Renal cortex interstitium (tissue), 11 donors: Measurements from ENCODE around the gene ACOXL. TPM values are rescaled to one million over a fixed set of nuclear protein-coding genes. Genes with fewer than 3 reads are reported as not detected.

Experiments
- DNase-seq, 11 donors: peaks; one replicate each; pipeline ENCODE4 v3.0.0-alpha.2; 2013; ENCODE audit warnings: low read depth in 9 of 11, low spot score in 4 of 11; ENCODE audit errors: extremely low read depth in 1 of 11
- polyA plus RNA-seq, 3 donors: library from polyadenylated mRNA; unstranded; fragments of 120-200 nt; gene quantifications; one replicate each; pipeline ENCODE4 v1.2.1, GENCODE V29; 2013; ENCODE audit not compliant: insufficient read length in 3 of 3

The ACOXL gene
- polyA plus RNA-seq, 3 donors, result 0.69 to 0.83 (median 0.73) TPM

DNA sequence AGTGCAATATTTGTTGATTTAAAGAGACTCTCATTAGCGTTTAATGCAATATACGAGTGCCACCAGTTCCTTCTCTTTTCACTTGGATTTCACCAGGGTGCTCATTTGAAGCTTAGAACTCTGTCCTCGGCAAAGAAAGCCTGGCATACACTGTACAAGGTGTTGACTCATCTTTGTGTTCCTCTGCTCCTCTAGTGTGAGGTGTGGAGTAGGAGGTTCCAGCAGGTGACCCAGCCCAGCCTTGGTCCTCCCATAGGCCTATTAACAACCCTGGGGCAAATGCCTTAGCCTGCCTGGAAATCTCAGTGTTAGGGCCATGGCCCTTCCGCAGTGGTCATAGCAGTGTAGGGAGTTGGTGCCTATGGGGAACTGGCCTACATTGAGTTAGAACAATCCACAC, 408.4 kb downstream of the ACOXL start:
- no peak for DNase-seq

DNA sequence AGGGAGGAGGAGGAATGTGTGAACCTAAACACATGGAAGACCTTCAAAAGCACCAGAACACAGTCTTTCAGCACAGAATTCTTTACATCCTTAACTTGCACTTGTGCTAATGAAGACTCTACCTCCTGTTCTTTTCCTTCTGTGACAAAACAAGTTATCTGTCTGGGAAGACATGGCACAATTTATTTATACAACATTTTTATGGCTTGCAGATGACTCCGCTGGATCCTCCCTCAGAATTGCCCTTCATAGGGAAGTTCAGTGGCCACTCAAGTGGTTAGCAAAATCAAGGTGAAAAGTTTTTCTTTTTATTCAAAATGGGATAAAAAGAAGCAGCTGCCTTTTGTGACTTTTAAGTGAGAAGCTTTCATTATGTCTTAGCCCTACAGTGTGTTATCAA, 409.7 kb downstream of the ACOXL start:
- no peak for DNase-seq

DNA sequence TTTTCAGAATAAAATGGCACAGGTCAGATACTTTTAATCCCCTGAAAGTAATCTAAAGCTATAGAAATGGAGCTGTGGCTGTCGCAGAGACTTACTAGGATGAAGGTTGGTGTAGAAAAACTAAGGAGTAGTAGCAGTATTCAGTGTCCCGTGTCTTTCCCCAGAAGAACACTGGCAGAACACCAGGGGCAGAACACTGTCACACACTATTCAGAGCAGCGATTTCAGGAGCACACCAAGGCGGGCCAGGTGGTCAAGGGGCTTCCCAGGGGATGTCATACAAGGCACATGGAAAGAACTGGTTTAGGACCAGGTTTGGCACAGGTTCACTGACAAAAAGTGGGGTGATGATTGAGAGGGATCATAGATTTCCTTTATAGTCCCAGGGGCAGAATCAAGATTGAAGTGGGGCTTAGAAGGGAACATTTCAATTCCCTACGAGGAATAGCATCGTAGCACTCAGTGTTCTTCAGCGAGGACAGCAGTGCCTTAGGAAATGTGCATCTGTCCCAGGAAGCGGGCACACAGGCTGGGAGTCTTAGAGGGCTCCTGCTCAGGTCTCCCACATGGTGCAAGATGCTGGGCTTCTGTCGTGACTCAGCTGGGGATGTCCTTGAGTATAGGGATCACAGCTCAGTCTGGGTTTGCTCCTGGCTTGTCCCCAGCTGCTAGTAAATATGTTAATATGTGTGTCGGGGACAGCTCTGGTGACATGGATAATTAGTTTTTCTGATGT, 410.9 kb downstream of the ACOXL start:
- no peak for DNase-seq

DNA sequence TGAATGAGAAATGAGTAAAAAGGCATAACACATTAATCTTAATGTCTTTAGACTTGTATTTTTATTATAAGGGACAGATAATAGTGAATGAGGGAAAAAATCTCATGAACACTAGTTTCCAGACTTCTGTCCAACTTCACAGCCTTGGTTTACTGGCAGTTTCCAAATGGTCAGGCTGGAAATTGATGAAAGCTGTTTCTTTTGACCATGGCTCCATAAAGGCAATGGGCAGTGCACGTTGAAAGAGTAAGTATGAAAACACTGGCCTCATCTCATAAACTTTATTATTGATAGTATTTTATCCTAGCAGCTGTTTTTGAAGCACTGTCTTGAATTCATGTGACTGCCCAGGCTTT, 411.4 kb downstream of the ACOXL start:
- DNase-seq, result no peak

DNA sequence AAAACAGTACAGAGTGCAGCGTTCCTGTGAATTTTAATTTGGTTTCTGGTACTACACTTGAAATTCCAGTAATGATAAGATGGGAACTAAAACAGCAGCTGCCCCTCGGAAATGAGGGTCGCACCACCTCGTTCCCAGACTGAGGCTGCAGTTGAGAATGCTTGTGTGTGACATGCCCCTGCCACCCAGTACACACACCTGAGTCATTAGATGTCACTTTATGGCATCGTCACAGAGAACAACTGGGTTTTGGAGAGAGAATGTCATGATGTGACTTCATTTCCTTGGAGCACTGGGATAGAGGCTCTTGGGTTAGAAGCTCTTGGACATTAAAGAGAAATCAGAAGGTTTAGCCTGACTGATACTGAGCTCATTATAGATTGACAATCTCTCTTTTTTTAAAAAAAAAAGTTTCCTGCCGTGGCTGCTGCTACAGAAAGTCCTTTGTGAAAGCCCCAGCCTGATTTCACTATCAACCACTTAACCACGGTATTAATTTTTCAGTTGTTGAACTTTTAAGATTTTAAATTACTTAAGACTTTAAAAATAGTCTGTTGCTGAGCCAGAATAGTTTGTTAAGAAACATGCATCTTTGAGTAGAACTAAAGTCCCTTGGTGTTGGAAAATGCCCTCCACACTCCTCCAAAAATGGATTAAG, 412.9 kb downstream of the ACOXL start:
- no peak for DNase-seq

DNA sequence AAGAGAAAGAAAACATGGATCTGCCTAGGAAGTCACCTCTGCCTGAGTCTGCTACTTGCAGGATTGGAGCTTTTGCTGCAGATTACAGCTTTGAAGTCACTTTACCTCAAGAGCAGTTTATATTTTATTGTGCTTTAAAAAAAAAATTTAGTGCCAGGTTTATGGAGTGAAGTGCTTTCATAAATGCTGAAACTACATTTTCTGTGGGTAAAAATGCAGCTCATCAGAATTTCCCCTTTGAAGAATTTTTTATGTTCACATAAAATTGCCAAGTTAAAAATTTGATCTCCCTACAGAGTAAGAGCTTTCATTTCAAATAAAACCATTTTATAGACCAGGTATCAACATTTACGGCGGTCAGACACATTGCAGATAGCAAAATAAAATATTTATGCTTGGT, 413.6 kb downstream of the ACOXL start:
- no peak for DNase-seq

DNA sequence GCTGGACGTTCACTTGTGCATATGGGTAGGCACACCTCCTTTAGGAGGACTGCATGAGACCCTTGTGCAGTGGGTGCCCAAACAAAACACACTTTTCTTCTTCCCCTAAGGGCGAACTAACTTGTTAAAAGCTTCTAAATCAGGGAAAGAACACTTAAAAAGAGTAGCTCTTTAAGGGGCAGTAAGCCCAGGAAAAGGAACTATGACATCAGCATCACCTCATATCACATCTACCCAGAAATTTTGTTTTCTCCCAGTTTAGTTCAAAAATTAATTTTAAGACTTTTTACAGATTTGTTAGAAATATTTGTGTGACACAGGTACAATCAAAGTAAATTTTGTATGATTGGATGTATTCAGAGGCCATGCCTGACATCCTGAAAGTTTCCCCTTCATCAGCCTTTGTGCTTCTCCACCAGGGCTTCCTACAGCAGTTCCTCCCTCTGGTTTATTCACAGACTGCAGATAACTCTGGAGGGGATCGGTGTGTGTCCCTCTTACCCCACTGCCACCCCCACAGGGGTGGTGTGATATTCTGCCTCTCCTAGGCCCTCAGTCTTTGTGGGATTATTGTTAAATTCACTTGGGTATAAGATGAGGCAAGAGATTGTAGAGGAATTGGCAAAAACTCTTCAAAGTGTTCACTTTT, 416.0 kb downstream of the ACOXL start:
- no peak for DNase-seq

DNA sequence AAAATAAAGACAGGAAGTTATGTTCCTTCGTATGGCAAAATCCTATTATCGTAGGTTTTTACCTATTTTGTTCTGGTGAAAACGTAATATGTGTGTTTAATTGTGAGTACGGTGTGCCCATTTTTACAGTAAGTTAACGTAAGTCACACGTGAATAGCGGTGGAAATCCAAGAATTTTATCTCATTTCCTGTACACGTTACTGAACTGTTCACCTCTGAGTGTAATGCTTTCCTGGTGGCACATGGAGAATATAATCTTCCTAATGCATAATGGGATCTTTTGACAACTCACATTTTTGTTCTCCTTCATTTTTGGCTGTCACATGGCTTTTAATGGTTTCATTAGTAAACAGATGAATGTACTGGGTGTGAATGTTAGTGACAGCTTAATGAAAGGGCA, 416.6 kb downstream of the ACOXL start:
- no peak for DNase-seq

DNA sequence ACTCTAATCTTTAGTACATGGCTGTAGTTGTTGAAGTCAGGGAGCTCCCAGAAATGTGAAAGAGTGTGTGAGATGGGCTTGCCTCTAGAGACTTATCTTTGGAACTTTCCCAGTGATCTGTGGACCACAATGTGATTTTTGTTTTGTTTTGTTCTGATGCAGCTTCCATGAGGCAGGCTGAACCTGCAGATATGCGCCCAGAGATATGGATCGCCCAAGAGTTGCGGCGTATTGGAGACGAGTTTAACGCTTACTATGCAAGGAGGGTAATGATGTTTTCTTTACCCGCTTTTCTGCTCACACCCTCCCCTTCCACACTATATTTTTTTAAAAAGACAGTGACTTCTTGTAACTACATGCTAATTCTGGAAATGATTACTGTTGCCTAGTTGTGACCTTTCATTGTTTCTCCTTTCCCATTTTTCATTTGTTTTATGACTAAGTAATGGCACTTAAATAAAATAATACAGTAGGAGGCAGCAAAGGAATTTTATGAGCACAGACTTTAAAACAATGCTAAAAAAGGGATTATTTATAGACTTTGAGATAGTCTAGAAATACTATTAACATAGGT, 417.6 kb downstream of the ACOXL start:
- DNase-seq, result no peak

DNA sequence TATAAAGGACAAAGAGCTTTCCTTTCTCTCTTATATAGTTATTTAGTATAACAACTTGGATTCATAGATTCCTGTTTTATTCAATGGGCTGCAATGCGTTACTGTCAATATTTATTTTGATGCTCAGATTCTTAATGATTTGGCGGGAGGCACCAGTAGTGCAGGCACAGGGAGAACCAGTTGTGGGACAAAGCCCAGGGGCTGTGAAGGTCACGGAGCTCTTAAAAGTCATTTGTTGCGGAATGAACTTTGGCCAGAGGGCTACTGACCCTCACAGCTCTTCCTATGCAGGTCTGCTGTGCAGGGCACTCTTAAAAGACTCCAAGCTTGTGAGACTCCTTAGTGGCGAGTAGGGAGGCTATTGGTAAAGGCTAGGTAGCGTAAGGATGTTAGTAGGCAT, 422.4 kb downstream of the ACOXL start:
- DNase-seq, result no peak

DNA sequence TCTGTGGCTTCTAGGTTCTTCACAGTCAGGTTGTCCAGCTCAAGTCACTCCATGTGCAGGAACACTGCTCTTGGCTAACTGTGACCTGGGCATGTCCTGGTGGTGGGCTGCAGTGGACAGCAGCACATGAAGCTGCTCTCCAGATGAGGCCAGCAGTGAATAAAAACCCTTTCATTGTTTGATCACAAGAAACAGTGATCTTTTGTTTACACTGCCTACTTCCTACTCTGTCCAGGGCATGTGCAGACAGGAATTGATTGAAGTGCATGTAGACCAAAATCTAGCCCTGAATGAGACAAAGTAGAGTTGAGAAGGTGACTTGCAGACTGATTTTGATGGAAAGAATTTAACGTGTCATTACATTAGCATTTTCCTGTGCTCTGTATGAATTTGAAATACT, 423.2 kb downstream of the ACOXL start:
- no peak for DNase-seq

DNA sequence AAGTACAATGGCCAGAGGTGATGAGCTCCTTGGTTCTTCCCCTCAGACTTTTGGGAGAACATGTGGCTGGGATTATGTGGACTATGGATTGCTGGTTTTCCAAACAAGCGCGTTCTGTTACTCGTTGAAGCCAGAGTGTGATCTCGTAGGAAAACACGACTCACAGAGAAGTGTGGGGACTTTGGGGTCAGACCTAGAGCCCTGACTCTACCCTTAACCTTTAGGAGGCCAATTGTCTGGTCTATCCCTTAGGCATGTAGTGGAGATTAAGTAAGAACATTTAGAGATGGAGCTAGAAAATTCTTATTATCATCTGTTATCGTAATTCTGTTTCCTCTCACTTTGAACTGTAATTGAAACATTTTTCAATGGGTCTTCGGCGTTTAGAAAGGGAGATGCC, 424.2 kb downstream of the ACOXL start:
- no peak for DNase-seq

DNA sequence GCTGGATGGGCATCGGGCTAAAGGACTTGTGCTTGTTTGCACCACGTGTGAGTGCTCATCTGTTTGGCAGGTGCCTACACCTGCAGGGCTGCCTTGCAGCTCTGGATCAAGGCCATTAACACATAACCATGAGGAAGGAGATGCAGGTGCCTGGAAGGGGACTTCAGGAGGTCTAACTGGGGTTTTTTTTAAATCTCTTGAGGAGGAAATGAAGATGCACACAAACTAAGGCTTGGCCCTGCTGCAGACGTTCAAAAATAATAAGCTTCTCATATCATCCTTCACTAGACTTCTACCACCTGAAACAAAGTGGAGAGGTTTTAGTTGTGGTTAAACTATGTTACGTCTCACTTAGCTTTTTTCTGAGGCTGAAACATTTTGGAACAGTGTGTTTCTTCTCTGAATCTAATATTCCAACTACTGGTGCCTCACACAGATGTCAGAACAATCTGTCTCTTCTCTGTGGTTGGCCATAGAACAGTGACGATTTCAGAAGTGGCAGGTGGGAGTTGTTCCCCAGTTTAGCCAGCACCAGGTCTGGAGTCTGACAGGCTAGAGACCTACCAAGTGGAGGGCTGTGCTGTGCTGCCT, 424.8 kb downstream of the ACOXL start:
- no peak for DNase-seq

DNA sequence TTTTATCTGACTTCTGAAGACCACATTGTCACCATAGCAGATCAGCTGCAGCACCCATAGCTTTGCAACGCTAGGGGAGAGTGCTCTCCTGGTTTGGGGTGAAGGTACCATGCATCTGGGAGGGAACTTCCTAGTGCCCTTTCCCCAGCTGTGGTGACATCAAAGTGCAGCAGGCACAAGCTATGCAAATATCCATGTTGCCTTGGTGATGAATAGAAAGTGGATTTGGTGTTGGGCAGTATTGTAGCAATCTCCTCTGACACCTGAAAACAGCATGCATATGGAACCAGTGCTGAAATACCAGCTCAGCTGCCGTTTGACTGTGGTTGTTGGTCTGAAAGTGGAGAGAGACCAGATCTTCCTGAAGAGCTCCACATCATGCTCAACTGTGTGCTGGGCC, 425.4 kb downstream of the ACOXL start:
- no peak for DNase-seq

DNA sequence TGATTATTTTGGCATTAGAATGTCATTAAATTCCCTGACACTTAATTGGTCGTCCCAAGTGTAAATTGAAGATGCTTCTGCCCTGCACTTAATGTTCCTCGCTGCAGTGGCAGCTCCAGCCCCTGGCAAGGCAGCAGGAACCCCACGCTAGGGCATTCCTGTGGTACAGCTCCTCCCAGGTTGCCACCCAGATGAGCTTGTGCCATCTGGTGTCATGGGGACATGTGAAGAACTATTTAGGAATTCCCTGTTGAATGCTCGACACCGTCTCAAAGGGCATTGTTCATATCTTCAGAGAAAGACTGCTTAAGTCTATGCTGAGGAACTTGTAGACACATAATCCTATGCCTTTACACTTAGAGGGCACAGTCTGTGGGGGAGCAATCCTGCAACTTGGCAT, 427.3 kb downstream of the ACOXL start:
- DNase-seq, result no peak

DNA sequence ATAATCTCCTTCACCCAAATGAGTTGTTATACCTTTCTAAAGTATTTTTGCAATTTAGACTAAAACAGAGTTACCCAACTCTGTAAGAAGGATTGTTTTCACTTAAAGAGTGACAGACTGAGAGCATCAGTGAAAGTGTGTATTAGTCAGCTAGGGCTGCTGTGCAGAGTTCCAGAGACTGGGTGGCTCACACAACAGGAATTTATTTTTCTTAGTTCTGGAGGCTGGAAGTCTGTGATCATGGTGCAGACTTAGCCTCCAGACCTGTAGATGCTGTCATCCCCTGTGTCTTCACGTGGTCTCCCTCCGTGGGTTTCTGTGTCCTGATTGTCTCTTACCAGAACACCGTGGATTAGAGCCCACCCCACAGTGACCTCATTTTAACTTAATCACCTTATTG, 428.4 kb downstream of the ACOXL start:
- DNase-seq, result no peak

DNA sequence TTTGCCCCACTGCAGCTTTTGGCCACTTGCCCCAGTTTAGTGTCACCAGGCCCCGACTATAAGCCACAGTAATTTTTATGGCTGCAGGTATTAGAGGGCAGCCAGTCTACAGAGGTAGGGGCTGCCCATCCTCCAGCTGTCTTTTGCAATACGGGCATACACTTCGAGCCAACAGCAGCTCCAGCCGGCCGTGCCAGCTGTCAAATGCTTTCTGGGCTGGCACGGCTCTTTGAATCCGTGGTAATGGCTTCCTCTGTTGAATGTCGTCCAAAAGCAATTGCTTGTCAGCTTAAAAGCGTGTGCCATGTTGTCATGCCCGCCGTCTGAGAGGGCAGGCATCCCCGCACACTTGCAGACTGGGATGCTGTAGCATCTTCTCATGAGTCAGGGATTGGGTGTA, 429.6 kb downstream of the ACOXL start:
- DNase-seq, result no peak

DNA sequence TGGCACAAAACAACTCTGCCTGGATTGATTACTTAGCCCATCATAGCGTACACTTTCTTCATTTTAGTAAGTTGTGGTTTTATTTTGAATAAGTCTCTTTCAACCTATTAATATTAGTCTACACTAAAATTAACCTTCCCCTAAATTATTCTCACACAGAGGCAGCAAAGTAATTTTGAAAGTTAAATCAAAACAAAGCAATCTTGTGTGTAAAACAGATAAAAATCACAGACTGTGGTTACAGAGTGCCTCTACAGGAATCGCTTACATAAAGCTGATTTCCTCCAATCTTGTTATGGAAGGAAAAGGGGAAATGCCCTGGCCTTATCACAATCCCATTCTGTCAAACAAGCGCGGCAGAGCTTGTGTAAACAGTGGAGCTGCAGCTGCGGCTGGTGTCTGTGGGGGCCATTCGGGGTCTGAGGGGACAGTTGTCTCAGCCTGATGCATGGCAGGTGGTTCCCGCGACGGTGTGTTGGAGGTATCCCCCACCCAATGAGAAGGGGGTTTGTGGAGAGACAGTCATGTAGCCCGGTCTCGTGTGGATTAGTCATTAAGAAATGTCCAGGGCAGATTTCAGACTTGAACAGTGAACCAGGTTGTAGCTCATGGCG, 430.5 kb downstream of the ACOXL start:
- DNase-seq, result no peak

DNA sequence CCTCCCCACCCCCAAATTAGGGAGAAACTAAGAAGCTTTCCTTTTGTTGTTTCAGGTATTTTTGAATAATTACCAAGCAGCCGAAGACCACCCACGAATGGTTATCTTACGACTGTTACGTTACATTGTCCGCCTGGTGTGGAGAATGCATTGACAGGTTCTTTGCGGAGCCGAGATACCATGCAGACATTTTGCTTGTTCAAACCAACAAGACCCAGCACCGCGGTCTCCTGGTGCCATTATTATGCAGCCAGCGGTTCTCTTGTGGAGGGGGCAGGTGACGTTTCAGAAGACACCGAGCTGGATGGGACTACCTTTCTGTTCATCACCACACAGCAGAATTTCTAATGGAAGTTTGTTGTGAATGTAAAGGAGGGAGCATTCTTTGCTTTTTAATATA, 431.7 kb downstream of the ACOXL start:
- no peak for DNase-seq

DNA sequence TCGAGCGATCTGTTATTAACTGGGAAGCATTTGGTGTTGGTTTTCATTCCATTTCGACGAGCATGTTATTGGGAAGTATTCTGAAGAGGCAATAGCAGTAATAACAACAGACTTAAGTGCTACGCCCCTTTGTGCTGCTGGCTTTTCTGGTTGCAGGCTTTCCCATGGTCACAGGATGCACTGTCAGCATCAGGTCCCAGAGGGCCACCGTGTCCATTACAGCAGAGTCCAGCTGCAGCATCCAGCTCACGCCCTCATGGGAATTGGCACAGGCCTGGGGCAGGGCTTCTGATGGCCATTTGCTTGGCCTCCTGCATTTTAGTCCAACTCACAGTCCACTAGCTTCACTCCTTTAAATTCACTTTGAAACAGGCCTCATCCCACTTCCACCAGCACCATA, 432.7 kb downstream of the ACOXL start:
- DNase-seq, result no peak
